Measurements from ENCODE around the gene HHLA2. TPM values are rescaled to one million over a fixed set of nuclear protein-coding genes. Genes with fewer than 3 reads are reported as not detected.

The HHLA2 gene
- total and polyA plus RNA-seq, 11 donors, result 0.08 TPM; not detected in 10

- Histone ChIP-seq H3K36me3 (no peaks in the 10 kb centered on the region), H3K27ac (no peak overlapping the region), H3K4me1 (no peaks in the 10 kb centered on the region), H3K4me3 (no peak overlapping the region), H3K9me3 (no peaks in the 10 kb centered on the region), H3K27me3 (no peaks in the 10 kb centered on the region)
- ATAC-seq (no peak), DNase-seq (no peak)
- intact Hi-C loops (cut with DNase I), result no loop called here
- 69 to 71% (median 70%) methylated on average over 3 of the region's 3 CpGs for whole genome bisulfite sequencing, 4 donors
- no peak for TF ChIP-seq CTCF (IDR thresholded peaks at IDR 0.05)
- no peak for TF ChIP-seq POLR2A (IDR thresholded peaks at IDR 0.05)
These were observed 85.3 kb downstream of the HHLA2 start for GRCh38 chr3:108381529-108382140.

- no peaks in the 10 kb centered on the region for H3K27me3 ChIP-seq
- no peaks in the 10 kb centered on the region for H3K36me3 ChIP-seq
- H3K9me3 ChIP-seq, result no peaks in the 10 kb centered on the region
- ATAC-seq, result no peak
- intact Hi-C loops (cut with DNase I), result no loop called here
- no peak overlapping the region for H3K4me3 ChIP-seq
- H3K4me1 ChIP-seq, result no peaks in the 10 kb centered on the region
- DNase-seq, result no peak
- H3K27ac ChIP-seq, result no peak overlapping the region
- TF ChIP-seq CTCF (IDR thresholded peaks at IDR 0.05), result no peak
- TF ChIP-seq POLR2A (IDR thresholded peaks at IDR 0.05), result no peak
These were observed 87.0 kb downstream of the HHLA2 start for GRCh38 chr3:108383306-108383705.

- Histone ChIP-seq H3K4me3 (no peak overlapping the region), H3K36me3 (no peaks in the 10 kb centered on the region), H3K27me3 (no peaks in the 10 kb centered on the region), H3K4me1 (no peaks in the 10 kb centered on the region), H3K27ac (no peak overlapping the region), H3K9me3 (no peaks in the 10 kb centered on the region)
- intact Hi-C loops (cut with DNase I), result no loop called here
- no peak for TF ChIP-seq POLR2A (IDR thresholded peaks at IDR 0.05)
- no peak for TF ChIP-seq CTCF (IDR thresholded peaks at IDR 0.05)
- 91 to 96% (median 94%) methylated on average over 1 of the region's 1 CpG for WGBS, 4 donors
- ATAC-seq (no peak), DNase-seq (no peak)
These were observed 90.7 kb downstream of the HHLA2 start for GRCh38 chr3:108387063-108387462.

GRCh38 chr3:108388136-108389132, 92.1 kb downstream of the HHLA2 start:
- no peak for DNase-seq
- Histone ChIP-seq H3K36me3 (no peaks in the 10 kb centered on the region), H3K27me3 (no peaks in the 10 kb centered on the region), H3K4me1 (no peaks in the 10 kb centered on the region), H3K27ac (no peak overlapping the region), H3K9me3 (no peaks in the 10 kb centered on the region), H3K4me3 (no peak overlapping the region)
- 73 to 80% (median 75%) methylated on average over 12 of the region's 12 CpGs for WGBS, 4 donors
- no peak for TF ChIP-seq CTCF (IDR thresholded peaks at IDR 0.05)
- TF ChIP-seq POLR2A (IDR thresholded peaks at IDR 0.05), result no peak
- intact Hi-C loops (cut with DNase I), result no loop called here
- ATAC-seq, result no peak

All from heart left ventricle (tissue), 16 donors.